ENCODE results near the gene MGAT5B.

The MGAT5B gene

GRCh38 chr17:76911299-76912017 lies 43.3 kb downstream of the MGAT5B start:
- no peak for TF ChIP-seq CTCF (IDR thresholded peaks at IDR 0.05; ENCODE audit: low read depth, low read length)
- H3K4me3 ChIP-seq (ENCODE audit: low read depth, low read length) = no peak overlapping the region

- no peak overlapping the region for H3K4me3 ChIP-seq (ENCODE audit: low read depth, low read length)
- no peak for TF ChIP-seq CTCF (IDR thresholded peaks at IDR 0.05; ENCODE audit: low read depth, low read length)
Measured at GRCh38 chr17:76912421-76913164, 44.4 kb downstream of the MGAT5B start.

- no peak for TF ChIP-seq CTCF (IDR thresholded peaks at IDR 0.05; ENCODE audit: low read depth, low read length)
Measured at GRCh38 chr17:76914937-76915336, 46.7 kb downstream of the MGAT5B start.

GRCh38 chr17:76915840-76916510 lies 47.8 kb downstream of the MGAT5B start:
- no peak overlapping the region for H3K4me3 ChIP-seq (ENCODE audit: low read depth, low read length)
- no peak for TF ChIP-seq CTCF (IDR thresholded peaks at IDR 0.05; ENCODE audit: low read depth, low read length)

More at GRCh38 chr17:76914937-76915336, 46.7 kb downstream of the MGAT5B start:
- H3K4me3 ChIP-seq (ENCODE audit: low read depth, low read length) = no peak overlapping the region

GRCh38 chr17:76917829-76918228 lies 49.6 kb downstream of the MGAT5B start:
- no peak overlapping the region for H3K4me3 ChIP-seq (ENCODE audit: low read depth, low read length)
- no peak for TF ChIP-seq CTCF (IDR thresholded peaks at IDR 0.05; ENCODE audit: low read depth, low read length)

- H3K4me3 ChIP-seq (ENCODE audit: low read depth, low read length) = no peak overlapping the region
- TF ChIP-seq CTCF (IDR thresholded peaks at IDR 0.05; ENCODE audit: low read depth, low read length) = no peak
Measured at GRCh38 chr17:76918811-76919210, 50.6 kb downstream of the MGAT5B start.
